Left forelimb (tissue), 1 donor: ENCODE data around the gene AKR1B1.

Source experiments
- DNase-seq: peaks from one replicate; pipeline ENCODE4 v3.0.0-alpha.2; 2018; ENCODE audit warnings: low spot score

AKR1B1 gene

GRCh38 chr7:134469622-134470021 is 10.7 kb upstream of the AKR1B1 start:
- DNase-seq = no peak

- no peak for DNase-seq
Observed at GRCh38 chr7:134468475-134468874, 9.6 kb upstream of the AKR1B1 start.

- no peak for DNase-seq
Observed at GRCh38 chr7:134468054-134468453, 9.2 kb upstream of the AKR1B1 start.

GRCh38 chr7:134465491-134465890 is 6.6 kb upstream of the AKR1B1 start:
- no peak for DNase-seq

GRCh38 chr7:134464496-134464895 is 5.6 kb upstream of the AKR1B1 start:
- DNase-seq = no peak

GRCh38 chr7:134463751-134464150 is 4.9 kb upstream of the AKR1B1 start:
- no peak for DNase-seq

- no peak for DNase-seq
Observed at GRCh38 chr7:134462337-134462925, 3.5 kb upstream of the AKR1B1 start.

- DNase-seq = no peak
Observed at GRCh38 chr7:134461916-134462315, 3.0 kb upstream of the AKR1B1 start.

GRCh38 chr7:134459981-134460380 is 1.1 kb upstream of the AKR1B1 start:
- no peak for DNase-seq

- DNase-seq = peak; percentile 76
Observed at GRCh38 chr7:134458341-134458805, 527 bp downstream of the AKR1B1 start.

- DNase-seq = no peak
Observed at GRCh38 chr7:134457210-134457609, 1.7 kb downstream of the AKR1B1 start.

GRCh38 chr7:134454277-134454676 is 4.6 kb downstream of the AKR1B1 start:
- no peak for DNase-seq

- no peak for DNase-seq
Observed at GRCh38 chr7:134453518-134453917, 5.4 kb downstream of the AKR1B1 start.

GRCh38 chr7:134452991-134453473 is 5.9 kb downstream of the AKR1B1 start:
- DNase-seq = no peak

GRCh38 chr7:134452419-134452838 is 6.5 kb downstream of the AKR1B1 start:
- DNase-seq = peak; percentile 75

- no peak for DNase-seq
Observed at GRCh38 chr7:134451656-134452055, 7.2 kb downstream of the AKR1B1 start.

- DNase-seq = no peak
Observed at GRCh38 chr7:134450294-134451000, 8.5 kb downstream of the AKR1B1 start.

- no peak for DNase-seq
Observed at GRCh38 chr7:134449680-134450079, 9.2 kb downstream of the AKR1B1 start.

GRCh38 chr7:134448356-134449229 is 10.3 kb downstream of the AKR1B1 start:
- DNase-seq = no peak

GRCh38 chr7:134447383-134447782 is 11.5 kb downstream of the AKR1B1 start:
- DNase-seq = no peak

- no peak for DNase-seq
Observed at GRCh38 chr7:134446923-134447322, 12.0 kb downstream of the AKR1B1 start.

GRCh38 chr7:134446446-134446845 is 12.5 kb downstream of the AKR1B1 start:
- no peak for DNase-seq

GRCh38 chr7:134444961-134445315 is 14.0 kb downstream of the AKR1B1 start:
- DNase-seq = no peak
